K562 (cell line): ENCODE results near the gene SHANK1. TPM values are rescaled to one million over a fixed set of nuclear protein-coding genes. Genes with fewer than 3 reads are reported as not detected.

Experiments used
- BDP1 ChIP-seq: IDR thresholded peaks from 3 replicates; pipeline ENCODE4 v1.6.1; 2011; ENCODE audit not compliant: insufficient read length, insufficient read depth
- CBX1 ChIP-seq: sonication (generic); IDR thresholded peaks from 2 replicates; pipeline ENCODE4 v1.6.1; 2016; ENCODE audit warnings: antibody characterized with exemption, low read depth, mild to moderate bottlenecking
- CGGBP1 ChIP-seq: fragments of 250-450 bp; sonication (Bioruptor Pico); IDR thresholded peaks from 2 replicates; pipeline ENCODE4 v1.9.0; 2021; ENCODE audit warnings: mild to moderate bottlenecking
- CREB3 ChIP-seq: fragments of 450-650 bp; conservative IDR thresholded peaks from 2 replicates; pipeline ENCODE4 v1.6.1; 2016; ENCODE audit warnings: missing genetic modification characterization, low read depth, mild to moderate bottlenecking, missing compliant biosample characterization, moderate library complexity
- CREBBP ChIP-seq: IDR thresholded peaks from one replicate; pipeline ENCODE4 v1.6.1; 2012; ENCODE audit warnings: low read depth, mild to moderate bottlenecking, control low read depth, inconsistent platforms, low read length
- CREM ChIP-seq: IDR thresholded peaks from 2 replicates; pipeline ENCODE4 v1.6.1; 2014; ENCODE audit warnings: antibody characterized with exemption, low read depth
- FOSL1 ChIP-seq: fragments of 200-800 bp; sonication (Bioruptor generic); conservative IDR thresholded peaks from 2 replicates; pipeline ENCODE4 v1.6.1; 2016; ENCODE audit warnings: missing genetic modification characterization, missing compliant biosample characterization
- FOXA3 ChIP-seq, 2 experiments: fragments of 450-650 bp in 1 of 2; sonication (generic) in 1 of 2; formaldehyde crosslinking; IDR thresholded peaks in 1 of 2; conservative IDR thresholded peaks in 1 of 2; 2 replicates each; pipeline versions ENCODE4 v1.4.0 to v1.8.0; 2020 to 2022; ENCODE audit warnings: mild to moderate bottlenecking in 2 of 2, missing genetic modification reagents in 1 of 2
- FOXJ2 ChIP-seq: fragments of 200-800 bp; sonication (Bioruptor generic); IDR thresholded peaks from 2 replicates; pipeline ENCODE4 v1.6.1; 2016; ENCODE audit warnings: missing genetic modification characterization, missing compliant biosample characterization
- GTF2E2 ChIP-seq: fragments of 200-800 bp; sonication (Bioruptor generic); IDR thresholded peaks from 2 replicates; pipeline ENCODE4 v1.6.1; 2016; ENCODE audit warnings: missing genetic modification characterization, missing compliant biosample characterization
- PHF21A ChIP-seq: fragments of 450-650 bp; IDR thresholded peaks from 2 replicates; pipeline ENCODE4 v1.6.1; 2017; ENCODE audit warnings: low read depth, borderline replicate concordance
- RBBP5 ChIP-seq: fragments of 200-600 bp; sonication (generic); IDR thresholded peaks from 2 replicates; pipeline ENCODE4 v1.6.1; 2012; ENCODE audit warnings: borderline replicate concordance, mild to moderate bottlenecking, low read length, control low read depth, inconsistent platforms; ENCODE audit not compliant: insufficient read depth, poor library complexity, severe bottlenecking
- RFX1 ChIP-seq: fragments of 450-650 bp; IDR thresholded peaks from 2 replicates; pipeline ENCODE4 v1.6.1; 2016; ENCODE audit warnings: mild to moderate bottlenecking, moderate library complexity
- ZNF217 ChIP-seq: sonication (generic); formaldehyde crosslinking; IDR thresholded peaks from 2 replicates; pipeline ENCODE4 v1.8.0; 2022; ENCODE audit warnings: mild to moderate bottlenecking, missing genetic modification reagents
- ZNF583 ChIP-seq: fragments of 250-450 bp; sonication (Bioruptor Pico); IDR thresholded peaks from 2 replicates; pipeline ENCODE4 v1.4.0; 2020
- polyA plus RNA-seq, 8 experiments: library from polyadenylated mRNA; depleted of rRNA in 4 of 8; stranded (reverse) in 5 of 8; unstranded in 3 of 8; fragments of >200 nt; fragmentation: Nextera tagmentation in 2 of 8; fragmentation: Illumina TruSeq in 1 of 8; extraction: Ambion mirVana in 2 of 8; extraction: Trizol in 1 of 8; gene quantifications; 2 replicates each; pipeline versions ENCODE4 v1.2.1 to v1.2.3, GENCODE V29; 2011 to 2014; ENCODE audit warnings: inconsistent platforms in 1 of 8, missing spikeins in 1 of 8
- total RNA-seq, 7 experiments: library from RNA; depleted of rRNA in 6 of 7; stranded (reverse); fragments of >200 nt in 6 of 7; fragmentation: Illumina TruSeq in 2 of 7; extraction: Trizol in 2 of 7; gene quantifications; 2 replicates each; pipeline versions ENCODE4 v1.2.1 to v1.2.3, GENCODE V29; 2011 to 2021; ENCODE audit warnings: low replicate concordance in 1 of 7
- TF ChIP-seq, protein P1 (sequence below): fragments of 250-450 bp; sonication (Bioruptor Pico); IDR thresholded peaks from 2 replicates; pipeline ENCODE4 v1.5.0; 2021; ENCODE audit warnings: mild to moderate bottlenecking, borderline replicate concordance
- TF ChIP-seq, protein P2 (sequence below): fragments of 250-450 bp; sonication (Bioruptor Pico); IDR thresholded peaks from 2 replicates; pipeline ENCODE4 v1.4.0; 2020; ENCODE audit warnings: mild to moderate bottlenecking, moderate library complexity

Gene SHANK1
- total and polyA plus RNA-seq, 9 of the 15 experiments (the other 6 are each of a cell fraction or from before 2014, with no cell fraction given), result 0.33 to 1.3 (median 0.55) TPM; not detected in 2

DNA sequence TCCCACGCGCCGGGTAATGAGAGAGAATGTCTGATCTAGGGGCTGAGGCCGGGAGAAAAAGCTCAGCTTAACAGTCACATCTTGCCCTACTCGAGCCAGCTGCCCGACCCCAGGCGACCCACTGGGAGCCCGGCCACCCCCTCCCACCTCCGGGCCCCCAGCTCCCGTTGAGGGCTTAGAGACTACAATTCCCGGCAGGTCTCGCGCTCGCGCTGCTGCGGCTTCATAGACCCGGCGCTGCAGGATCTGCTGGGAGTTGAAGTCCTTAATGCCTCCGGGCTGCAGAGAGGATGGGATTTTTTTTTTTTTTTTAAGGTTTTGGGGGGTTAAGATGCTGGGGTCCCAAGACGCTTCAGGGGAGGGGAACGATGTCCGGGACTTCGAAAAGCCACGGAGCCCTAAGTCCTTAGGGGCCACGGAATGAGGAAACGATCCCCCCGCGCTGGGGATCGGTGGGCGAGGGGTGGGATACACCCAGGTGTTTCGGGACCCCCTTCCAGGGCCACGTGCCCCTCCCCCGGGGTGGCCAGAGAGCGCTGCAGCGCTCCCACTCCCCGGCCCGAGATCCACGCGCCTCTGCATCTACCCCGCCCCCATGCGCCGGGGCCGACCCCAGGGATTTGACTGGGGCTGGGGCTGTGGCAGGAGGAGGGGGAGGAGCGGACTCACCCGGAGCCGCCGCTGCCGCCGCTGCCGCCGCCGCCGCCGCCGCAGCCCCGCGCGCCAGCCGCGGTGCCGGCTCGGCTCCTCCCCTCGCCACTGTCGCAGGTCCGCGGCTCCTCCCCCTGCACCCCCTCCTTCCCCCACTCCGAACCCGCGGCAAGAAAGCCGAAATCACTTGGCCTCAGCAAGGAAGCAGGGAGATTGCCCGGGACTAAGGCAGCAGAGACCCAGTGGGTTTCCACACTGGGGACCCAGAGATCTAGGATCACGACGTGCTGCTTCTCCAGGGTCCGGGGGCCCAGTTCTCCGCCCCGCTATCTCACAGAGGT is 80.2 kb downstream of the SHANK1 start, which contains the start of gene SYT3 (continued):
- no peak for TF ChIP-seq BDP1
- TF ChIP-seq, protein P1, sequence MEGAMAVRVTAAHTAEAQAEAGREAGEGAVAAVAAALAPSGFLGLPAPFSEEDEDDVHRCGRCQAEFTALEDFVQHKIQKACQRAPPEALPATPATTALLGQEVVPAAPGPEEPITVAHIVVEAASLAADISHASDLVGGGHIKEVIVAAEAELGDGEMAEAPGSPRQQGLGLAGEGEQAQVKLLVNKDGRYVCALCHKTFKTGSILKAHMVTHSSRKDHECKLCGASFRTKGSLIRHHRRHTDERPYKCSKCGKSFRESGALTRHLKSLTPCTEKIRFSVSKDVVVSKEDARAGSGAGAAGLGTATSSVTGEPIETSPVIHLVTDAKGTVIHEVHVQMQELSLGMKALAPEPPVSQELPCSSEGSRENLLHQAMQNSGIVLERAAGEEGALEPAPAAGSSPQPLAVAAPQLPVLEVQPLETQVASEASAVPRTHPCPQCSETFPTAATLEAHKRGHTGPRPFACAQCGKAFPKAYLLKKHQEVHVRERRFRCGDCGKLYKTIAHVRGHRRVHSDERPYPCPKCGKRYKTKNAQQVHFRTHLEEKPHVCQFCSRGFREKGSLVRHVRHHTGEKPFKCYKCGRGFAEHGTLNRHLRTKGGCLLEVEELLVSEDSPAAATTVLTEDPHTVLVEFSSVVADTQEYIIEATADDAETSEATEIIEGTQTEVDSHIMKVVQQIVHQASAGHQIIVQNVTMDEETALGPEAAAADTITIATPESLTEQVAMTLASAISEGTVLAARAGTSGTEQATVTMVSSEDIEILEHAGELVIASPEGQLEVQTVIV (CRISPR knock-in tag), result no peak
- TF ChIP-seq GTF2E2 (tag), result no peak
- TF ChIP-seq CBX1, result no peak
- TF ChIP-seq PHF21A, result no peak
- TF ChIP-seq FOSL1 (tag), result no peak
- TF ChIP-seq CREM, result peak; percentile 65
- TF ChIP-seq, protein P2, sequence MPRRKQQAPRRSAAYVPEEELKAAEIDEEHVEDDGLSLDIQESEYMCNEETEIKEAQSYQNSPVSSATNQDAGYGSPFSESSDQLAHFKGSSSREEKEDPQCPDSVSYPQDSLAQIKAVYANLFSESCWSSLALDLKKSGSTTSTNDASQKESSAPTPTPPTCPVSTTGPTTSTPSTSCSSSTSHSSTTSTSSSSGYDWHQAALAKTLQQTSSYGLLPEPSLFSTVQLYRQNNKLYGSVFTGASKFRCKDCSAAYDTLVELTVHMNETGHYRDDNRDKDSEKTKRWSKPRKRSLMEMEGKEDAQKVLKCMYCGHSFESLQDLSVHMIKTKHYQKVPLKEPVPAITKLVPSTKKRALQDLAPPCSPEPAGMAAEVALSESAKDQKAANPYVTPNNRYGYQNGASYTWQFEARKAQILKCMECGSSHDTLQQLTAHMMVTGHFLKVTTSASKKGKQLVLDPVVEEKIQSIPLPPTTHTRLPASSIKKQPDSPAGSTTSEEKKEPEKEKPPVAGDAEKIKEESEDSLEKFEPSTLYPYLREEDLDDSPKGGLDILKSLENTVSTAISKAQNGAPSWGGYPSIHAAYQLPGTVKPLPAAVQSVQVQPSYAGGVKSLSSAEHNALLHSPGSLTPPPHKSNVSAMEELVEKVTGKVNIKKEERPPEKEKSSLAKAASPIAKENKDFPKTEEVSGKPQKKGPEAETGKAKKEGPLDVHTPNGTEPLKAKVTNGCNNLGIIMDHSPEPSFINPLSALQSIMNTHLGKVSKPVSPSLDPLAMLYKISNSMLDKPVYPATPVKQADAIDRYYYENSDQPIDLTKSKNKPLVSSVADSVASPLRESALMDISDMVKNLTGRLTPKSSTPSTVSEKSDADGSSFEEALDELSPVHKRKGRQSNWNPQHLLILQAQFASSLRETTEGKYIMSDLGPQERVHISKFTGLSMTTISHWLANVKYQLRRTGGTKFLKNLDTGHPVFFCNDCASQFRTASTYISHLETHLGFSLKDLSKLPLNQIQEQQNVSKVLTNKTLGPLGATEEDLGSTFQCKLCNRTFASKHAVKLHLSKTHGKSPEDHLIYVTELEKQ (CRISPR knock-in tag), result no peak
- no peak for TF ChIP-seq CREBBP
- no peak for TF ChIP-seq RBBP5
- TF ChIP-seq CGGBP1 (CRISPR knock-in tag), result no peak
- TF ChIP-seq FOXA3 (CRISPR knock-in tag; conservative IDR thresholded peaks at IDR 0.05 in 1 of 2, IDR thresholded peaks at IDR 0.05 in 1 of 2), result no peak
- TF ChIP-seq ZNF217 (CRISPR knock-in tag), result no peak
- TF ChIP-seq FOXJ2 (tag), result 0 out of 2 replicates have a peak, but pooled peaks have one; percentile 58
- TF ChIP-seq RFX1, result no peak
- TF ChIP-seq ZNF583 (CRISPR knock-in tag), result no peak
- TF ChIP-seq CREB3 (tag), result no peak; the same call in 1 of the 2 replicates
